ENCODE data around the gene RBFOX2. TPM values are rescaled to one million over a fixed set of nuclear protein-coding genes. Genes with fewer than 3 reads are reported as not detected.

RBFOX2 gene
- total and polyA plus RNA-seq, 2 donors (not counting 1 experiment from before 2014, with no cell fraction given): 173 to 190 TPM

- Histone ChIP-seq H3K9me3 (ENCODE audit: control insufficient read depth, insufficient read depth, low read depth, low read length) (no peaks in the 10 kb centered on the region), H3K9ac (ENCODE audit: insufficient read depth, low read length) (no peak overlapping the region), H3K36me3 (ENCODE audit: control insufficient read depth, insufficient read depth, low read length) (peaks cover 7% of the 10 kb centered on the region), H2AFZ (ENCODE audit: low read length) (no peak overlapping the region), H3K4me2 (ENCODE audit: extremely low read depth, insufficient read depth, low read length) (no peak overlapping the region), H3K4me3 (replicated peaks in 1 of 4; ENCODE audit: control extremely low read depth in 1 of 4, insufficient read depth in 1 of 4, low read depth in 3 of 4, low read length in 4 of 4) (no peak overlapping the region), H3K79me2 (ENCODE audit: control insufficient read depth, insufficient read depth, low read length) (no peaks in the 10 kb centered on the region), H4K20me1 (ENCODE audit: control insufficient read depth, extremely low read depth, insufficient read depth, low read length) (no peaks in the 10 kb centered on the region), H3K4me1 (ENCODE audit: control insufficient read depth, extremely low read depth, insufficient read depth, low read length) (peaks cover 2% of the 10 kb centered on the region), H3K27ac (ENCODE audit: insufficient read depth, low read length) (no peak overlapping the region), H3K27me3 (ENCODE audit: control insufficient read depth, insufficient read depth, low read length) (no peaks in the 10 kb centered on the region)
- DNase-seq (ENCODE audit: low read depth in 2 of 2): no peak
- TF ChIP-seq EZH2 (IDR thresholded peaks at IDR 0.05; ENCODE audit: low read length, missing control alignments): no peak
- TF ChIP-seq CTCF (conservative IDR thresholded peaks at IDR 0.05 in 1 of 2, IDR thresholded peaks at IDR 0.05 in 1 of 2; ENCODE audit: low read depth in 1 of 2, low read length in 2 of 2): no peak
These were observed 296.5 kb downstream of the RBFOX2 start for GRCh38 chr22:35732116-35732515.

- Histone ChIP-seq H2AFZ (ENCODE audit: low read length) (no peak overlapping the region), H3K27me3 (ENCODE audit: control insufficient read depth, insufficient read depth, low read length) (no peaks in the 10 kb centered on the region), H3K79me2 (ENCODE audit: control insufficient read depth, insufficient read depth, low read length) (no peaks in the 10 kb centered on the region), H3K4me2 (ENCODE audit: extremely low read depth, insufficient read depth, low read length) (no peak overlapping the region), H3K4me3 (replicated peaks in 1 of 4; ENCODE audit: control extremely low read depth in 1 of 4, insufficient read depth in 1 of 4, low read depth in 3 of 4, low read length in 4 of 4) (no peak overlapping the region), H3K9me3 (ENCODE audit: control insufficient read depth, insufficient read depth, low read depth, low read length) (no peaks in the 10 kb centered on the region), H3K27ac (ENCODE audit: insufficient read depth, low read length) (no peak overlapping the region), H4K20me1 (ENCODE audit: control insufficient read depth, extremely low read depth, insufficient read depth, low read length) (no peaks in the 10 kb centered on the region), H3K4me1 (ENCODE audit: control insufficient read depth, extremely low read depth, insufficient read depth, low read length) (peaks cover 2% of the 10 kb centered on the region), H3K9ac (ENCODE audit: insufficient read depth, low read length) (no peak overlapping the region), H3K36me3 (ENCODE audit: control insufficient read depth, insufficient read depth, low read length) (peaks cover 1% of the 10 kb centered on the region)
- TF ChIP-seq CTCF (conservative IDR thresholded peaks at IDR 0.05 in 1 of 2, IDR thresholded peaks at IDR 0.05 in 1 of 2; ENCODE audit: low read depth in 1 of 2, low read length in 2 of 2) (no peak), EZH2 (IDR thresholded peaks at IDR 0.05; ENCODE audit: low read length, missing control alignments) (no peak)
- DNase-seq (ENCODE audit: low read depth in 2 of 2): no peak
These were observed 297.3 kb downstream of the RBFOX2 start for GRCh38 chr22:35731321-35731720.

- Histone ChIP-seq H3K27ac (ENCODE audit: insufficient read depth, low read length) (no peak overlapping the region), H3K4me3 (replicated peaks in 1 of 4; ENCODE audit: control extremely low read depth in 1 of 4, insufficient read depth in 1 of 4, low read depth in 3 of 4, low read length in 4 of 4) (no peak overlapping the region), H3K4me2 (ENCODE audit: extremely low read depth, insufficient read depth, low read length) (no peak overlapping the region), H2AFZ (ENCODE audit: low read length) (no peak overlapping the region), H3K79me2 (ENCODE audit: control insufficient read depth, insufficient read depth, low read length) (no peaks in the 10 kb centered on the region), H3K27me3 (ENCODE audit: control insufficient read depth, insufficient read depth, low read length) (no peaks in the 10 kb centered on the region), H3K4me1 (ENCODE audit: control insufficient read depth, extremely low read depth, insufficient read depth, low read length) (peaks cover 2% of the 10 kb centered on the region), H3K9me3 (ENCODE audit: control insufficient read depth, insufficient read depth, low read depth, low read length) (no peaks in the 10 kb centered on the region), H3K9ac (ENCODE audit: insufficient read depth, low read length) (no peak overlapping the region), H3K36me3 (ENCODE audit: control insufficient read depth, insufficient read depth, low read length) (no peaks in the 10 kb centered on the region), H4K20me1 (ENCODE audit: control insufficient read depth, extremely low read depth, insufficient read depth, low read length) (no peaks in the 10 kb centered on the region)
- DNase-seq (ENCODE audit: low read depth in 2 of 2): no peak
- TF ChIP-seq CTCF (conservative IDR thresholded peaks at IDR 0.05 in 1 of 2, IDR thresholded peaks at IDR 0.05 in 1 of 2; ENCODE audit: low read depth in 1 of 2, low read length in 2 of 2): no peak
- TF ChIP-seq EZH2 (IDR thresholded peaks at IDR 0.05; ENCODE audit: low read length, missing control alignments): no peak
These were observed 299.3 kb downstream of the RBFOX2 start for GRCh38 chr22:35729309-35729698.

Measured in fibroblast of lung (primary cell).